Retina (tissue), 1 donor: ENCODE data around the gene SGIP1.
"Not testable (repeated sequence)": the region's sequence is repeated elsewhere in the genome, so short reads cannot be mapped to it uniquely, and the experiment has no call there.

Experiments used
- DNase-seq: peaks from one replicate; pipeline ENCODE4 v3.0.0-alpha.2; 2016

SGIP1 gene

GRCh38 chr1:66562561-66562960 lies 28.6 kb downstream of the SGIP1 start:
- DNase-seq = no peak

- DNase-seq = no peak
Observed at GRCh38 chr1:66563094-66563800, 29.3 kb downstream of the SGIP1 start.

GRCh38 chr1:66563941-66564630 lies 30.1 kb downstream of the SGIP1 start:
- no peak for DNase-seq

- no peak for DNase-seq
Observed at GRCh38 chr1:66570196-66570595, 36.2 kb downstream of the SGIP1 start.

GRCh38 chr1:66571789-66572188 lies 37.8 kb downstream of the SGIP1 start:
- no peak for DNase-seq

GRCh38 chr1:66575739-66576138 lies 41.8 kb downstream of the SGIP1 start:
- DNase-seq = no peak

- DNase-seq = peak; percentile 20
Observed at GRCh38 chr1:66576645-66577044, 42.7 kb downstream of the SGIP1 start.

GRCh38 chr1:66578841-66579240 lies 44.9 kb downstream of the SGIP1 start:
- DNase-seq = no peak

- no peak for DNase-seq
Observed at GRCh38 chr1:66580081-66580480, 46.1 kb downstream of the SGIP1 start.

- DNase-seq = no peak
Observed at GRCh38 chr1:66583021-66583420, 49.1 kb downstream of the SGIP1 start.

GRCh38 chr1:66585002-66585401 lies 51.0 kb downstream of the SGIP1 start:
- no peak for DNase-seq

- no peak for DNase-seq
Observed at GRCh38 chr1:66589326-66589725, 55.4 kb downstream of the SGIP1 start.

GRCh38 chr1:66592106-66592507 lies 58.2 kb downstream of the SGIP1 start:
- not testable (repeated sequence) for DNase-seq

- DNase-seq = no peak
Observed at GRCh38 chr1:66596191-66596590, 62.2 kb downstream of the SGIP1 start.

- no peak for DNase-seq
Observed at GRCh38 chr1:66597500-66597899, 63.5 kb downstream of the SGIP1 start.

- no peak for DNase-seq
Observed at GRCh38 chr1:66598670-66599069, 64.7 kb downstream of the SGIP1 start.

GRCh38 chr1:66599346-66599745 lies 65.4 kb downstream of the SGIP1 start:
- no peak for DNase-seq

- no peak for DNase-seq
Observed at GRCh38 chr1:66599899-66600737, 66.2 kb downstream of the SGIP1 start.

GRCh38 chr1:66605419-66605997 lies 71.6 kb downstream of the SGIP1 start:
- no peak for DNase-seq

GRCh38 chr1:66606362-66607065 lies 72.6 kb downstream of the SGIP1 start:
- no peak for DNase-seq

- DNase-seq = no peak
Observed at GRCh38 chr1:66607458-66607857, 73.5 kb downstream of the SGIP1 start.

GRCh38 chr1:66613187-66613586 lies 79.2 kb downstream of the SGIP1 start:
- DNase-seq = no peak
